NCI-H1436 treated with DMSO at 0.1 percent for 48 hours (cell line): ENCODE measurements around the gene RSAD2.
"Not testable (repeated sequence)": the region's sequence is repeated elsewhere in the genome, so short reads cannot be mapped to it uniquely, and the experiment has no call there.

Experiments used
- DNase-seq: peaks from one replicate; lab custom pipeline; 2025; lab: John Stamatoyannopoulos, UW

RSAD2 gene

GRCh38 chr2:6864923-6865345 is 12.6 kb upstream of the RSAD2 start:
- DNase-seq: no peak

- no peak for DNase-seq
Measured at GRCh38 chr2:6865346-6866274, 12.0 kb upstream of the RSAD2 start, which contains the start of gene CMPK2. Gene CMPK2, minus strand, starts transcription at chr2:6865907. Its CDS starts 211 bp downstream, at chr2:6865696.

GRCh38 chr2:6866275-6866671 is 11.3 kb upstream of the RSAD2 start:
- no peak for DNase-seq

- no peak for DNase-seq
Measured at GRCh38 chr2:6866982-6867381, 10.6 kb upstream of the RSAD2 start.

GRCh38 chr2:6872394-6872793 is 5.2 kb upstream of the RSAD2 start:
- no peak for DNase-seq

- no peak for DNase-seq
Measured at GRCh38 chr2:6874032-6874431, 3.5 kb upstream of the RSAD2 start.

- no peak for DNase-seq
Measured at GRCh38 chr2:6876309-6876708, 1.3 kb upstream of the RSAD2 start.

- no peak for DNase-seq
Measured at GRCh38 chr2:6878549-6878948, 972 bp downstream of the RSAD2 start.

- DNase-seq: no peak
Measured at GRCh38 chr2:6879011-6879410, 1.4 kb downstream of the RSAD2 start.

GRCh38 chr2:6880200-6880733 is 2.7 kb downstream of the RSAD2 start:
- DNase-seq: no peak

- DNase-seq: no peak
Measured at GRCh38 chr2:6881046-6881445, 3.5 kb downstream of the RSAD2 start.

- DNase-seq: no peak
Measured at GRCh38 chr2:6881516-6881915, 3.9 kb downstream of the RSAD2 start.

- DNase-seq: no peak
Measured at GRCh38 chr2:6883448-6884122, 6.0 kb downstream of the RSAD2 start.

- no peak for DNase-seq
Measured at GRCh38 chr2:6885551-6885950, 8.0 kb downstream of the RSAD2 start.

- no peak for DNase-seq
Measured at GRCh38 chr2:6885968-6886367, 8.4 kb downstream of the RSAD2 start.

GRCh38 chr2:6887751-6888192 is 10.2 kb downstream of the RSAD2 start:
- DNase-seq: no peak

- no peak for DNase-seq
Measured at GRCh38 chr2:6888724-6889123, 11.1 kb downstream of the RSAD2 start.

- DNase-seq: no peak
Measured at GRCh38 chr2:6893876-6894482, 16.4 kb downstream of the RSAD2 start.

GRCh38 chr2:6896930-6897759 is 19.6 kb downstream of the RSAD2 start:
- DNase-seq: no peak

GRCh38 chr2:6902581-6902980 is 25.0 kb downstream of the RSAD2 start:
- DNase-seq: not testable (repeated sequence)

- DNase-seq: no peak
Measured at GRCh38 chr2:6905668-6906067, 28.1 kb downstream of the RSAD2 start.
